HG03066 (cell line): Measurements from ENCODE around the gene CLEC2D.
"Not testable (repeated sequence)": the region's sequence is repeated elsewhere in the genome, so short reads cannot be mapped to it uniquely, and the experiment has no call there.

Experiments
- ATAC-seq: cut with Tn5 transposase; IDR thresholded peaks from one replicate; pipeline ENCODE4 v1.9.1; 2021; ENCODE audit warnings: low read depth; ENCODE audit not compliant: unreplicated experiment

The CLEC2D gene

GRCh38 chr12:9650151-9650576 is 19.3 kb upstream of the CLEC2D start:
- ATAC-seq = no peak

- no peak for ATAC-seq
Observed at GRCh38 chr12:9651265-9651729, 18.2 kb upstream of the CLEC2D start.

GRCh38 chr12:9660046-9660445 is 9.5 kb upstream of the CLEC2D start:
- ATAC-seq = no peak

- ATAC-seq = no peak
Observed at GRCh38 chr12:9661720-9662119, 7.8 kb upstream of the CLEC2D start.

- ATAC-seq = no peak
Observed at GRCh38 chr12:9662488-9662887, 7.0 kb upstream of the CLEC2D start.

- no peak for ATAC-seq
Observed at GRCh38 chr12:9667403-9668160, 1.9 kb upstream of the CLEC2D start.

GRCh38 chr12:9668161-9669018 is 1.1 kb upstream of the CLEC2D start:
- ATAC-seq = no peak

- ATAC-seq = no peak
Observed at GRCh38 chr12:9669019-9669326, 540 bp upstream of the CLEC2D start.

GRCh38 chr12:9672340-9672739 is 2.8 kb downstream of the CLEC2D start:
- ATAC-seq = not testable (repeated sequence)

GRCh38 chr12:9673404-9674225 is 4.1 kb downstream of the CLEC2D start:
- ATAC-seq = no peak

- no peak for ATAC-seq
Observed at GRCh38 chr12:9674226-9674590, 4.7 kb downstream of the CLEC2D start.

GRCh38 chr12:9682508-9682907 is 13.0 kb downstream of the CLEC2D start:
- not testable (repeated sequence) for ATAC-seq

GRCh38 chr12:9682949-9683348 is 13.4 kb downstream of the CLEC2D start:
- ATAC-seq = not testable (repeated sequence)

GRCh38 chr12:9685366-9685765 is 15.9 kb downstream of the CLEC2D start:
- ATAC-seq = not testable (repeated sequence)

- no peak for ATAC-seq
Observed at GRCh38 chr12:9685915-9686314, 16.4 kb downstream of the CLEC2D start.

GRCh38 chr12:9687228-9687627 is 17.7 kb downstream of the CLEC2D start:
- ATAC-seq = no peak

GRCh38 chr12:9692909-9693308 is 23.4 kb downstream of the CLEC2D start:
- no peak for ATAC-seq

- no peak for ATAC-seq
Observed at GRCh38 chr12:9694241-9694640, 24.7 kb downstream of the CLEC2D start.

- ATAC-seq = not testable (repeated sequence)
Observed at GRCh38 chr12:9695150-9695549, 25.6 kb downstream of the CLEC2D start.

- not testable (repeated sequence) for ATAC-seq
Observed at GRCh38 chr12:9695661-9696060, 26.1 kb downstream of the CLEC2D start.

- ATAC-seq = no peak
Observed at GRCh38 chr12:9697619-9698018, 28.1 kb downstream of the CLEC2D start.
